H1 (cell line): Measurements from ENCODE around the gene IQCE. TPM values are rescaled to one million over a fixed set of nuclear protein-coding genes. Genes with fewer than 3 reads are reported as not detected.

Source experiments
- CTCF ChIA-PET: fragments of 300-600 bp; sonication (Branson Sonifier 250); formaldehyde crosslinking; loops from one replicate; lab custom pipeline; 2021; ENCODE audit not compliant: partially characterized antibody; lab: Charles Lee
- POLR2A ChIA-PET: fragments of 300-600 bp; sonication (Branson Sonifier 250); formaldehyde crosslinking; loops from one replicate; lab custom pipeline; 2021; ENCODE audit warnings: inconsistent platforms; ENCODE audit not compliant: partially characterized antibody; lab: Charles Lee
- DNase-seq, 2 experiments: peaks; one replicate each; pipeline versions ENCODE4 v3.0.0 to v3.0.0-alpha.2; 2010 to 2022; ENCODE audit warnings: low spot score in 2 of 2, low read depth in 1 of 2, mixed read lengths in 1 of 2
- FAIRE-seq: peaks from 2 replicates; lab custom pipeline; 2011; peaks lifted over from hg19 to GRCh38; lab: Jason Lieb, UNC
- H2AFZ ChIP-seq: 2 replicates; pipeline ENCODE4 v1.8.1; 2012; ENCODE audit warnings: low read length, inconsistent platforms
- H2AK5ac ChIP-seq: 2 replicates; pipeline ENCODE4 v1.6.1; 2013; ENCODE audit warnings: low read depth, low read length
- H2BK120ac ChIP-seq: replicated peaks from 2 replicates; pipeline ENCODE3; 2013; ENCODE audit warnings: low read depth, low read length, inconsistent platforms
- H2BK12ac ChIP-seq: 2 replicates; pipeline ENCODE4 v1.6.1; 2013; ENCODE audit warnings: low read depth, low read length
- H2BK15ac ChIP-seq: 2 replicates; pipeline ENCODE4 v1.6.1; 2013; ENCODE audit warnings: low read length
- H2BK20ac ChIP-seq: 2 replicates; pipeline ENCODE4 v1.6.1; 2013; ENCODE audit warnings: low read length
- H2BK5ac ChIP-seq: 2 replicates; pipeline ENCODE4 v1.6.1; 2013; ENCODE audit warnings: low read depth, low read length
- H3K14ac ChIP-seq: 2 replicates; pipeline ENCODE4 v1.6.1; 2013; ENCODE audit warnings: inconsistent platforms; ENCODE audit not compliant: insufficient read length
- H3K18ac ChIP-seq: 2 replicates; pipeline ENCODE4 v1.6.1; 2013; ENCODE audit warnings: low read length; ENCODE audit errors: extremely low read depth
- H3K23ac ChIP-seq: 2 replicates; pipeline ENCODE4 v1.6.1; 2013; ENCODE audit warnings: inconsistent platforms; ENCODE audit not compliant: insufficient read length
- H3K23me2 ChIP-seq: 2 replicates; pipeline ENCODE4 v1.6.1; 2013; ENCODE audit warnings: low read depth, low read length
- H3K27ac ChIP-seq: 2 replicates; pipeline ENCODE4 v1.6.1; 2011; ENCODE audit warnings: low read depth, low read length, inconsistent platforms
- H3K27me3 ChIP-seq, 4 experiments: replicated peaks in 1 of 4; 1 replicate in 1 of 4; 2 replicates in 3 of 4; pipeline versions ENCODE4 v1.6.1 to v1.8.1; 2011 to 2013; ENCODE audit warnings: low read length in 3 of 4, mild to moderate bottlenecking in 3 of 4, inconsistent platforms in 2 of 4, mixed read lengths in 2 of 4, moderate library complexity in 1 of 4; ENCODE audit not compliant: control insufficient read depth in 3 of 4, insufficient read depth in 3 of 4; ENCODE audit errors: extremely low read depth in 1 of 4
- H3K36me3 ChIP-seq, 4 experiments: 2 replicates each; pipeline versions ENCODE4 v1.6.1 to v1.8.1; 2011 to 2013; ENCODE audit warnings: mild to moderate bottlenecking in 4 of 4, low read length in 3 of 4, moderate library complexity in 2 of 4, control low read depth in 1 of 4, inconsistent platforms in 1 of 4; ENCODE audit not compliant: insufficient read depth in 4 of 4, control insufficient read depth in 2 of 4
- H3K4ac ChIP-seq: replicated peaks from 2 replicates; pipeline ENCODE3; 2013; ENCODE audit warnings: low read length, low read depth, mixed read lengths, inconsistent platforms; ENCODE audit not compliant: insufficient read length
- H3K4me1 ChIP-seq, 4 experiments: replicated peaks in 1 of 4; 1 replicate in 1 of 4; 2 replicates in 3 of 4; pipeline versions ENCODE4 v1.6.1 to v1.8.1; 2011 to 2013; ENCODE audit warnings: low read length in 3 of 4, inconsistent platforms in 2 of 4, mixed read lengths in 1 of 4; ENCODE audit not compliant: insufficient read depth in 4 of 4, control insufficient read depth in 3 of 4
- H3K4me2 ChIP-seq, 2 experiments: 2 replicates each; pipeline versions ENCODE4 v1.6.1 to v1.8.1; 2011 to 2013; ENCODE audit warnings: low read depth in 2 of 2, low read length in 2 of 2, control low read depth in 1 of 2, inconsistent platforms in 1 of 2, mild to moderate bottlenecking in 1 of 2; ENCODE audit not compliant: insufficient read depth in 1 of 2
- H3K4me3 ChIP-seq, 4 experiments: fragments of 200-600, 300-600 bp in 1 of 4; sonication (generic), shearing (Covaris generic), sonication (Bioruptor Twin) in 1 of 4; 2 replicates each; pipeline versions ENCODE4 v1.5.1 to v1.8.1; 2011 to 2016; ENCODE audit warnings: low read length in 4 of 4, low read depth in 3 of 4, control low read depth in 2 of 4, inconsistent platforms in 2 of 4, mild to moderate bottlenecking in 2 of 4, mixed read lengths in 1 of 4, moderate library complexity in 1 of 4; ENCODE audit not compliant: insufficient read depth in 2 of 4; ENCODE audit errors: extremely low read depth in 1 of 4
- H3K56ac ChIP-seq: replicated peaks from 2 replicates; pipeline ENCODE3; 2013; ENCODE audit warnings: low read depth, mild to moderate bottlenecking, mixed read lengths, low read length, inconsistent platforms; ENCODE audit not compliant: insufficient read length
- H3K79me1 ChIP-seq: 2 replicates; pipeline ENCODE4 v1.6.1; 2013; ENCODE audit warnings: low read depth, low read length, control low read depth
- H3K79me2 ChIP-seq, 2 experiments: 2 replicates each; pipeline versions ENCODE4 v1.6.1 to v1.8.1; 2012 to 2013; ENCODE audit warnings: low read length in 2 of 2, mild to moderate bottlenecking in 2 of 2, inconsistent platforms in 1 of 2; ENCODE audit not compliant: insufficient read depth in 2 of 2, control insufficient read depth in 1 of 2
- H3K9ac ChIP-seq, 4 experiments: replicated peaks in 1 of 4; 1 replicate in 1 of 4; 2 replicates in 3 of 4; pipeline versions ENCODE4 v1.6.1 to v1.8.1; 2011 to 2013; ENCODE audit warnings: low read depth in 3 of 4, low read length in 3 of 4, control low read depth in 2 of 4, mild to moderate bottlenecking in 2 of 4, moderate library complexity in 2 of 4, inconsistent platforms in 1 of 4; ENCODE audit errors: extremely low read depth in 1 of 4
- H3K9me3 ChIP-seq, 2 experiments: 2 replicates each; pipeline versions ENCODE4 v1.6.1 to v1.8.1; 2012 to 2013; ENCODE audit warnings: mild to moderate bottlenecking in 2 of 2, moderate library complexity in 2 of 2, control low read depth in 1 of 2, inconsistent platforms in 1 of 2, low read depth in 1 of 2, low read length in 1 of 2, mixed read lengths in 1 of 2; ENCODE audit not compliant: insufficient read depth in 2 of 2
- H4K20me1 ChIP-seq, 2 experiments: replicated peaks in 1 of 2; 2 replicates each; pipeline versions ENCODE3 to v1.8.1; 2011 to 2013; ENCODE audit warnings: inconsistent platforms in 2 of 2, low read length in 2 of 2, mild to moderate bottlenecking in 1 of 2; ENCODE audit not compliant: insufficient read depth in 2 of 2, control insufficient read depth in 1 of 2
- H4K5ac ChIP-seq: 2 replicates; pipeline ENCODE4 v1.6.1; 2013; ENCODE audit warnings: low read length, low read depth, mixed read lengths, inconsistent platforms; ENCODE audit not compliant: insufficient read length
- H4K8ac ChIP-seq: 2 replicates; pipeline ENCODE4 v1.8.0; 2013; ENCODE audit warnings: mild to moderate bottlenecking, moderate library complexity, low read length, inconsistent platforms; ENCODE audit not compliant: insufficient read depth; ENCODE audit errors: extremely low read depth
- H4K91ac ChIP-seq: replicated peaks from 2 replicates; pipeline ENCODE3; 2013; ENCODE audit warnings: low read length, mixed read lengths, inconsistent platforms; ENCODE audit not compliant: insufficient read length
- JUN ChIP-seq: IDR thresholded peaks from 2 replicates; pipeline ENCODE4 v1.6.1; 2011; ENCODE audit warnings: low read depth, mild to moderate bottlenecking, improper control_type of control experiment, low read length
- PHF8 ChIP-seq: fragments of 200-600 bp; sonication (generic); conservative IDR thresholded peaks from 2 replicates; pipeline ENCODE4 v1.7.1; 2012; ENCODE audit warnings: low read depth, mild to moderate bottlenecking, inconsistent platforms, low read length, moderate library complexity
- RAD21 ChIP-seq, 2 experiments: IDR thresholded peaks in 1 of 2; conservative IDR thresholded peaks in 1 of 2; 2 replicates each; pipeline ENCODE4 v1.6.1; 2011; ENCODE audit warnings: low read depth in 2 of 2, low read length in 2 of 2, improper control_type of control experiment in 1 of 2, inconsistent platforms in 1 of 2, mild to moderate bottlenecking in 1 of 2, moderate library complexity in 1 of 2
- TEAD4 ChIP-seq: IDR thresholded peaks from 2 replicates; pipeline ENCODE4 v1.6.1; 2012; ENCODE audit warnings: low read depth, low read length, inconsistent platforms, mixed read lengths
- WGBS, 2 experiments: shearing (Covaris generic) in 1 of 2; methylation state at CpG; one replicate each; pipeline versions ENCODE4 v1.1.6 to v1.1.7; 2013 to 2015; ENCODE audit warnings: low lambda C conversion rate in 2 of 2, mixed read lengths in 2 of 2, inconsistent platforms in 1 of 2, low coverage in 1 of 2, missing lambda C conversion rate in 1 of 2; ENCODE audit not compliant: insufficient replicate concordance in 2 of 2, insufficient coverage in 1 of 2, insufficient read length in 1 of 2; ENCODE audit errors: extremely low coverage in 1 of 2, missing lambda C conversion rate in 1 of 2; 5-methylcytosine and 5-hydroxymethylcytosine counted together
- polyA plus RNA-seq, 7 experiments: library from polyadenylated mRNA; depleted of rRNA in 3 of 7; stranded (reverse) in 5 of 7; unstranded in 2 of 7; fragments of >200 nt in 5 of 7; fragments of 200-250 nt in 2 of 7; gene quantifications; 1 replicate in 5 of 7; 2 replicates in 1 of 7; 4 replicates in 1 of 7; pipeline versions ENCODE4 v1.2.1 to v1.2.3, GENCODE V29; 2011 to 2013; ENCODE audit warnings: missing spikeins in 2 of 7, mixed read lengths in 2 of 7
- total RNA-seq: library from RNA; stranded (reverse); fragmentation: NEBNext Ultra II Directional; extraction: Animal tissue kit (Norgen Biotek cat#: 25700); gene quantifications from 2 replicates; pipeline ENCODE4 v1.2.1, GENCODE V29; 2021

The IQCE gene
- total and polyA plus RNA-seq, 2 of the 8 experiments (the other 6 are each of a cell fraction or from before 2014, with no cell fraction given): 2.2 to 4.9 TPM

DNA sequence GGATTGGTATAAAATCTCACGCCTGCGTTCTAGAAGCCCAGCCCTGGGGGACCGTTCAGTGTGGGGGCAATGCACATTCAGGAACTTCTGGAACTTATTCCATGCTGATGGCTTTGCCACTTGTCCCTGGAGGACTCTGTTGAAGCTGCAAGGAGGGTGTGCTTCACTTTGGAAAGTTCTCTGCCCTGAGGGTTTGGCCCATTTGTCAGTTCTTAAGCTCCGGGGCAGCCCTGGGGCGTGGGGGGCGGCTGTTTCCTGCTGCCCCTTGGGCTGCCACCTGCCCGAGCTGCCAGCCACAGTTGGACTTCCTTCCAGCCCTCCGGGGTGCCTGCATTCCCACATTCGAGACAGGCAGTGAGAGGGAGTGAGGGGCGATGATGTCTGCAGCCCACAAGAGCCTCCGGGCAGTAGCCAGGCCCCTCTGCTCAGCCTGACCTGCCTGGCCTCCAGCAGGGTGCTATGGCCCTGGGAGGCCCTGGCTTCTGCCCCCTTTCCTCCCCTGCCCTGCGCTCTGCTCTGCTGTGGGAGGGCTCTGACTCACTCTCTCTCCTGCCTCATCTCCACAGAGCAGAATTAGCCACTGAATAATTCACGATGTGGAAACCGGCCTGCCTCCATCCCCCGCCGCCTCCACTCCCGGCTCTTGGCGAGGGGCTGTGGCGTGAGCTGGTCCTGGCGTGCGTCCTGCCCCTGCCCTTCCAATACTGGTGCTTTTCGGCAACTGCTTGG is 74.9 kb downstream of the IQCE start:
- no peak overlapping the region for H4K5ac ChIP-seq
- TF ChIP-seq TEAD4 (no peak), PHF8 (no peak), JUN (no peak), RAD21 (IDR thresholded peaks at IDR 0.05 in 1 of 2, conservative IDR thresholded peaks at IDR 0.05 in 1 of 2; ENCODE audit: low read depth in 2 of 2, low read length in 2 of 2) (no peak)

More for the DNA sequence above, 74.9 kb downstream of the IQCE start:
- no peak overlapping the region for H4K8ac ChIP-seq
- peak overlapping the region; percentile 83 for H3K18ac ChIP-seq
- H3K4me2 ChIP-seq: peak overlapping the region; percentile 75 to 100
- H3K4me3 ChIP-seq: peak overlapping the region; percentile 59 to 99 (median 82)
- H3K27me3 ChIP-seq: no peaks in the 10 kb centered on the region
- H3K79me2 ChIP-seq: peaks cover 34 to 68% of the 10 kb centered on the region in 2 experiments
- no peak overlapping the region for H3K23ac ChIP-seq
- H2BK5ac ChIP-seq: peak overlapping the region; percentile 85
- no peaks in the 10 kb centered on the region; a peak in 2 of 8 replicates for H3K36me3 ChIP-seq
- WGBS, 2 experiments: 49% methylated on average over 21 of the region's 22 CpGs; no CpG with 5 or more reads in 1 of the 2 experiments
- H3K79me1 ChIP-seq: peaks cover 24% of the 10 kb centered on the region
- no peak overlapping the region for H3K14ac ChIP-seq
- peaks cover 35 to 40% of the 10 kb centered on the region in 2 experiments for H4K20me1 ChIP-seq
- no peak overlapping the region for H2BK20ac ChIP-seq
- H3K4ac ChIP-seq: peak overlapping the region; percentile 93
- no peaks in the 10 kb centered on the region for H3K9me3 ChIP-seq
- peak overlapping the region; percentile 86; the same call in 1 of the 2 replicates for H2AK5ac ChIP-seq
- 0 out of 2 replicates have a peak overlapping the region, but pooled peaks have one; percentile 27 for H2BK12ac ChIP-seq
- no peak overlapping the region for H3K27ac ChIP-seq
- peak overlapping the region; percentile 5 for H3K56ac ChIP-seq
- FAIRE-seq: no peak
- H3K9ac ChIP-seq: peak overlapping the region in 3 of 4 experiments; percentile 16 to 89 (median 37); a peak in 6 of 7 replicates
- peaks cover 0 to 29% (median 13%) of the 10 kb centered on the region in 4 experiments; a peak in 6 of 7 replicates for H3K4me1 ChIP-seq
- ChIA-PET POLR2A (interaction anchor here (1.1 to 7.0 kb wide), 7 partner anchors 11 to 91 kb away, joined by 3 to 52 read pairs (median 7); no protein-coding TSS in a partner anchor), CTCF (interaction anchor here (0.6 to 4.2 kb wide), 8 partner anchors 10 to 165 kb away, joined by 3 to 25 read pairs (median 3); no protein-coding TSS in a partner anchor)
- no peak overlapping the region for H2AFZ ChIP-seq
- no peak for DNase-seq
- peaks cover 18% of the 10 kb centered on the region for H3K23me2 ChIP-seq
- H2BK120ac ChIP-seq: no peak overlapping the region
- H2BK15ac ChIP-seq: no peak overlapping the region; the same call in 1 of the 2 replicates
- peak overlapping the region; percentile 93 for H4K91ac ChIP-seq
